Astrocyte of the spinal cord (primary cell): ENCODE data around the gene RNF114.
"Not testable (repeated sequence)": the region's sequence is repeated elsewhere in the genome, so short reads cannot be mapped to it uniquely, and the experiment has no call there.

Experiments used
- DNase-seq: peaks from one replicate; pipeline ENCODE4 v3.0.0; 2011; ENCODE audit warnings: low read depth, low spot score
- H3K4me3 ChIP-seq: 2 replicates; pipeline ENCODE4 v1.5.1; 2011; ENCODE audit warnings: low read depth, mild to moderate bottlenecking, low read length, moderate library complexity
- CTCF ChIP-seq: IDR thresholded peaks from 2 replicates; pipeline ENCODE4 v1.5.1; 2012; ENCODE audit warnings: low read depth, mild to moderate bottlenecking, low read length, inconsistent platforms
- in situ Hi-C: cut with HindIII; loops from 2 replicates; pipeline ENCODE4 v1.10.0; 2017; ENCODE audit warnings: low sequenced_read_pairs

Gene RNF114

GRCh38 chr20:49894073-49894470 lies 42.1 kb upstream of the RNF114 start:
- no peak for DNase-seq
- H3K4me3 ChIP-seq, result no peak overlapping the region
- in situ Hi-C loops, result no loop called here
- no peak for TF ChIP-seq CTCF

- H3K4me3 ChIP-seq, DNase-seq, in situ Hi-C loops: not testable (repeated sequence)
Observed at GRCh38 chr20:49895474-49896093, 40.6 kb upstream of the RNF114 start.

GRCh38 chr20:49896204-49896603 lies 40.0 kb upstream of the RNF114 start:
- in situ Hi-C loops, result no loop called here
- no peak overlapping the region for H3K4me3 ChIP-seq
- no peak for TF ChIP-seq CTCF
- DNase-seq, result no peak

- no peak for TF ChIP-seq CTCF
- no peak overlapping the region for H3K4me3 ChIP-seq
- in situ Hi-C loops, result no loop called here
- no peak for DNase-seq
Observed at GRCh38 chr20:49899541-49900383, 36.4 kb upstream of the RNF114 start.

- TF ChIP-seq CTCF, result no peak
Observed at GRCh38 chr20:49901588-49901987, 34.6 kb upstream of the RNF114 start.

GRCh38 chr20:49904440-49905214 lies 31.6 kb upstream of the RNF114 start:
- no peak for TF ChIP-seq CTCF
- no peak for DNase-seq
- in situ Hi-C loops, result no loop called here
- H3K4me3 ChIP-seq, result no peak overlapping the region

More at GRCh38 chr20:49901588-49901987, 34.6 kb upstream of the RNF114 start:
- in situ Hi-C loops, result no loop called here
- no peak overlapping the region for H3K4me3 ChIP-seq
- DNase-seq, result no peak
